VCaP (cell line): ENCODE measurements around the gene THAP5.

Experiments used
- H3K27ac ChIP-seq: fragments of 450-650 bp; 2 replicates; pipeline ENCODE4 v1.5.1; 2017
- TF ChIP-seq, protein P1 (sequence below): fragments of 450-650 bp; conservative IDR thresholded peaks from 2 replicates; pipeline ENCODE4 v1.5.1; 2017; ENCODE audit warnings: mild to moderate bottlenecking, moderate library complexity

THAP5 gene

DNA sequence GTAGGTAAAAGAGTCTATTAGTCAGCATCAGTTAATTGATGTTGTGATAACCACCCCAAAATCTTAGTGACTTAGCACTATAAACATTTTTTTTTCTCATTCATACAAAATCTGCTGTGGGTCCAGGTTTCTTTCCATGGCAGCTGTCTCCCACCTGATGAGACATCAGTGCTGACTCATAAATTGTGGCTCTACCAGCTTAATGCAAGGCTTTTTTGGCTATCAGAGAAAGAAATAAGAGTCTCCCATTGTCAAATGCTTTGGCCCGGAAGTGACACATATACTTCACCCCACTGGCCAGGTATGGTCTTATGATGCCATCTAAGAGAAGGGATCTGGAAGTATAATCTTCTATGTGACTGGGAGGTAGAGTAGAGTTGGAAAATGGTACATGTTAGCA lies 14.7 kb upstream of the THAP5 start:
- TF ChIP-seq, protein P1, sequence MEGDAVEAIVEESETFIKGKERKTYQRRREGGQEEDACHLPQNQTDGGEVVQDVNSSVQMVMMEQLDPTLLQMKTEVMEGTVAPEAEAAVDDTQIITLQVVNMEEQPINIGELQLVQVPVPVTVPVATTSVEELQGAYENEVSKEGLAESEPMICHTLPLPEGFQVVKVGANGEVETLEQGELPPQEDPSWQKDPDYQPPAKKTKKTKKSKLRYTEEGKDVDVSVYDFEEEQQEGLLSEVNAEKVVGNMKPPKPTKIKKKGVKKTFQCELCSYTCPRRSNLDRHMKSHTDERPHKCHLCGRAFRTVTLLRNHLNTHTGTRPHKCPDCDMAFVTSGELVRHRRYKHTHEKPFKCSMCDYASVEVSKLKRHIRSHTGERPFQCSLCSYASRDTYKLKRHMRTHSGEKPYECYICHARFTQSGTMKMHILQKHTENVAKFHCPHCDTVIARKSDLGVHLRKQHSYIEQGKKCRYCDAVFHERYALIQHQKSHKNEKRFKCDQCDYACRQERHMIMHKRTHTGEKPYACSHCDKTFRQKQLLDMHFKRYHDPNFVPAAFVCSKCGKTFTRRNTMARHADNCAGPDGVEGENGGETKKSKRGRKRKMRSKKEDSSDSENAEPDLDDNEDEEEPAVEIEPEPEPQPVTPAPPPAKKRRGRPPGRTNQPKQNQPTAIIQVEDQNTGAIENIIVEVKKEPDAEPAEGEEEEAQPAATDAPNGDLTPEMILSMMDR = no peak
- H3K27ac ChIP-seq = no peak overlapping the region

DNA sequence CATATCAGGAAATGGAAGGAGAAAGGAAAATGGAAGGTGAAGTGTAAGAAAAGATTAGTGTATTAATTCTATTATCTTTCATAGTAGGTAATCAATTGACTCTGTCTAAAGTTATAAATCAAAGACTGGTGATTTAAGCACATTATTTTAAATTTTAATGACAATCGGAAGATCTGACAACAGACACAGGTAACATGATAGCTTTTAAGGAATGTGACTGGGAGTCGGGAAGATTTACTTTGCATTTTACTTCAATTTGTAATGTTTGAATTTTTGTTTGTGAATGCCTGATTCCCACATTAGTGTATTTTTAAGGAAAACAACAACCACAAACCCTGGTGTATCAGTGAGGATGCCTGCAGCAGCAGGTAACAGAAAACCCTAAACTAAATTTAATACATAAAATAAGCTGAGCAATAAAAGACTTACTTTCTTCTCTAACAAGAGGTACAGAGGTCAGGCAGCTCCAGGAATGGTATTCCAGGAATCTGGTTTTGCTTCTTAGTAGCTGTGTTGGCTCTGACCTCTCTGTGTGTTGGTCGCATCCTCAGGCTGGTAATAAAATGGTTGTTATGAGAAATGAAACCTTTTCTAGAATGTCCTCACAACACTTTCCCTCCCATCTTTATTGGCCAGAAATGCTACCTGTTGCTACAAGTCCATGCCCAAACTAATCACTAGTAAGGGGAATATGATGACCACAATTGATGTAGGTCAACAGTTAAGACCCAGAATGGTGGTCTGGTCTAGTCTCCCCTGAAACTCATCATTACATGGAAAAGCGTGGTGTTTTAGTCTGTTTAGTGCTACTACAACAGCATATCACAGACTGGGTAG lies 12.4 kb upstream of the THAP5 start:
- TF ChIP-seq, protein P1 = no peak
- H3K27ac ChIP-seq = no peak overlapping the region

DNA sequence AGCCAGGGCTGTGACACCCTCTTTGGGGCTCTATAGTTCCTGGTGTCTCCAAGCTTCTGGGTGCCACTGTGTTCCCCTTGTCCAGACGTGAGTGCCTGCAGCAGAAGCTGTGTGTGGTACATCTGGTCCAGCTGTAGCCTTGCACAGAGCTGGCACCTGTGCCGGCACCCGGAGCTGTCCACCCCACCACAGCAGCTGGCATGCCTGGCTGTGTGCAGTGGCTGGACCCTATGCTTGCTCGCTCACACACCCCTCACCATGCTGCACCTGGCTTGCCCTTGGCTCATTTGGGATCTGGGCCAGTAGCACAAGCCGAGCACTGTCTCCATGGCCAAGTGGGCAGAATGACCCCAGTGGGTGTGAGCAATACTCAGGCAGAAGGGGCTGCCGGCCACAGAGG lies 10.8 kb upstream of the THAP5 start:
- no peak overlapping the region for H3K27ac ChIP-seq
- TF ChIP-seq, protein P1 = no peak

DNA sequence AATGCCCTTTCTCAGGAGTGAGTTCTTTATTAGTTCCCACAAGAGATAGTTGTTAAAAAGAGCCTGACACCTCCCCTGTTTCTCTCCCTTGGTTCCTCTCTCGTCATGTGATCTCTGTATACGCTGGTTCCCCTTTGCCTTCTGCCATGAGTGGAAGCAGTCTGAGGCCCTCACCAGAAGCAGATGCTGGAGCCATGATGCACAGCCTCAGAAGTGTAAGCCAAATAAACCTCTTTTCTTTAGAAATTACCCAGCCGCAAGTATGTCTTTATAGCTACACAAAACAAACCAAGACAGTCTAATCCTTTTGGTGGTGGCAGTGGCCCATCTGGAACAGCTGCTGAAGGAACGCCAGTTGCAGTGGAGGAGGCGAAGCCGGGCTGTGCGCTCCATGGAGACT lies 9.4 kb upstream of the THAP5 start:
- H3K27ac ChIP-seq = peak overlapping the region; percentile 47; the same call in 1 of the 2 replicates
- TF ChIP-seq, protein P1 = no peak

DNA sequence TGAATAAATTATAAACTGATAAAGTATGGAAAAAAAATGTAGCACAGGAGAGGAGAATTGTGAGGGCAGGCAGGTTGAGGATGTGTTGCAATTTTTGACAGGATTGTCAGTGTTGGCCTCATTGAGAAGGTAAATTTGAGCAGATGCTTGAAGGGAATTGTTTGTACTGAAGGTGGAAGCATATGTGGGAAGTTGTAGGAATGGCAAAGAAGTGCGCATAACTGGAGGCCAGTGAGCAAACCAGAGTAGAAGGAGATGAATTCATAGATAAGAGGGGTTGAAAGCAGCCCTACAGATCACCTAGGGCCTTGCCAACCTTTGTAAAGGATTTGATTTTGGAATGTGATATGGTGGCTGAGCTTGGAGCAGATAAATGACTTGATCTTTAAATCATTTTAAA lies 6.6 kb upstream of the THAP5 start:
- TF ChIP-seq, protein P1 = no peak

DNA sequence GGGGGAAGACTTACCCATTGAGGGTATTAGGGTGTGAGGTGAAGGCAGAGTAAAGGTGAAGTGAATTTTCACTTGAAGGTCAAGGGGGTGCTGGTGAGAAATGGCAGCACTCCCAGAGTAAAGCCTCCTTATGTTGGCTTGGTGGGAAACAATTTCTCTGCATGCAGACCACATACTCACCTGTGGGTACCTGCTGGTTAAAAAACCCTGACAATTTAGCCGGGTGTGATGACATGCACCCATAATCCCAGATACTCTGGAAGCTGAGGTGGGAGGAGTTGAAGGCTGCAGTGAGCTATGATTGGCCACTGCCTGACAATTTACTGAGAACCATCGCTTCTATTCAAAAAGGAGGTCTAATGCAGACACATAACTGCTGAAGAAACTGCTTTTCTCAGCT lies 5.7 kb upstream of the THAP5 start:
- TF ChIP-seq, protein P1 = no peak

More for the DNA sequence above, 6.6 kb upstream of the THAP5 start:
- H3K27ac ChIP-seq = no peak overlapping the region

DNA sequence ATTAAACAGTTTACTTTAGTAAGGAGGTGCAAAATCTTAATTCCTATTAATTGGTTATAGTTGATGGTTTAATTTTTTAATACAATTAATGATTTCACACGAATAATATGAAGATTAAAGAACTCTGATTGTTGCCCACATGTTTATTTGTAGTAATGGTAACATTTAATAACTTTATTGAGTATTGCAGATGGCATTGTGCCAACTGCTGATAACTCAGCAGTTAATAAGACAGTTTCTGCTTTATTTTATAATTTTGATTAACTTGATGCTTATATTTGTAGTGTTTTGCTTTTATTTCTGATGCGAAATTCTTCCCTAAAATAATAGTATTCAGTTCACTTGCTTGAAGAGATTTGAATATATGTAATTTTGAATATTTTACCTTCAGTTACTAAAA lies 3.0 kb upstream of the THAP5 start:
- TF ChIP-seq, protein P1 = no peak
- H3K27ac ChIP-seq = peak overlapping the region; percentile 95; the same call in 1 of the 2 replicates

More for the DNA sequence above, 5.7 kb upstream of the THAP5 start:
- H3K27ac ChIP-seq = no peak overlapping the region
